NT2/D1 (cell line): Measurements from ENCODE around the gene NXPH4.
A peak's percentile ranks its signal among the peaks of the same experiment; 100 is the strongest.

Source experiments
- DNase-seq: peaks from one replicate; pipeline ENCODE4 v3.0.0-alpha.2; 2011; ENCODE audit warnings: low read depth, low spot score
- H3K27me3 ChIP-seq: 2 replicates; pipeline ENCODE4 v1.6.0; 2011; ENCODE audit warnings: mild to moderate bottlenecking; ENCODE audit not compliant: insufficient read length, insufficient read depth
- H3K36me3 ChIP-seq: 2 replicates; pipeline ENCODE4 v1.6.1; 2011; ENCODE audit warnings: mild to moderate bottlenecking, low read length, mixed read lengths; ENCODE audit not compliant: insufficient read depth, insufficient read length
- H3K4me1 ChIP-seq: 2 replicates; pipeline ENCODE4 v1.5.1; 2011; ENCODE audit not compliant: insufficient read depth, insufficient read length
- H3K4me3 ChIP-seq: 2 replicates; pipeline ENCODE4 v1.5.1; 2011; ENCODE audit warnings: low read depth; ENCODE audit not compliant: insufficient read length
- H3K9ac ChIP-seq: 2 replicates; pipeline ENCODE4 v1.6.0; 2011; ENCODE audit warnings: low read depth; ENCODE audit not compliant: insufficient read length
- H3K9me3 ChIP-seq: 2 replicates; pipeline ENCODE4 v1.5.1; 2011; ENCODE audit warnings: mild to moderate bottlenecking, low read length; ENCODE audit not compliant: insufficient read depth
- SUZ12 ChIP-seq: IDR thresholded peaks from 2 replicates; pipeline ENCODE4 v1.6.1; 2011; ENCODE audit not compliant: insufficient read length, insufficient read depth; ENCODE audit errors: extremely low read depth
- YY1 ChIP-seq: IDR thresholded peaks from 2 replicates; pipeline ENCODE4 v1.6.1; 2011; ENCODE audit not compliant: insufficient read length, insufficient read depth
- ZNF274 ChIP-seq: IDR thresholded peaks from 2 replicates; pipeline ENCODE4 v1.6.1; 2011; ENCODE audit warnings: mild to moderate bottlenecking, low read depth, low read length

Gene NXPH4

DNA sequence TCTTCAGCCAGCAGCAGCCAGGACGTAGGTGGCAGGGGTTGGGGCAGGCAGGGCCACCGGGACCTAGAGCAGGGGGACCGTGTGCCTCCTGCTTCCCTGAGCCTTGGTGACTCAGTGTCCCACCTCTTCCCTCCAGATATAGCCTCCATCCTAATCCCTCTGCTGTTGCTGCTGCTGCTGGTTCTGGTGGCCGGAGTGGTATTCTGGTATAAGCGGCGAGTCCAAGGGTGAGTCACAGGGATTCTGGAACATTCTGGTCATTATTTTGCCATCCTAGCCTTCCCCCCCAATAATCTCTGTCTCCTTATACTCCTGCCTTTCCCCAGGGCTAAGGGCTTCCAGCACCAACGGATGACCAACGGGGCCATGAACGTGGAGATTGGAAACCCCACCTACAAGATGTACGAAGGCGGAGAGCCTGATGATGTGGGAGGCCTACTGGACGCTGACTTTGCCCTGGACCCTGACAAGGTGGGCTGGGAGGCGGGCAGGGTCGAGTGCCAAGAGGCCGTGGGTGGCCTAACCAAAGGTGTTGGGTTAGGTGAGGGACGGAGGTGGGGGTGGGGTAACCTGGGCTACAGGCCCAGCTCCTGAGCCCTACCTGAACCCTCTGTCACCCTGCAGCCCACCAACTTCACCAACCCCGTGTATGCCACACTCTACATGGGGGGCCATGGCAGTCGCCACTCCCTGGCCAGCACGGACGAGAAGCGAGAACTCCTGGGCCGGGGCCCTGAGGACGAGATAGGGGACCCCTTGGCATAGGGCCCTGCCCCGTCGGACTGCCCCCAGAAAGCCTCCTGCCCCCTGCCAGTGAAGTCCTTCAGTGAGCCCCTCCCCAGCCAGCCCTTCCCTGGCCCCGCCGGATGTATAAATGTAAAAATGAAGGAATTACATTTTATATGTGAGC is 4.5 kb upstream of the NXPH4 start:
- no peaks in the 10 kb centered on the region for H3K9me3 ChIP-seq
- H3K4me1 ChIP-seq: peaks cover 26% of the 10 kb centered on the region
- peaks cover 63% of the 10 kb centered on the region for H3K36me3 ChIP-seq
- no peak overlapping the region for H3K4me3 ChIP-seq
- no peak overlapping the region for H3K9ac ChIP-seq
- no peak for DNase-seq
- peaks cover 28% of the 10 kb centered on the region for H3K27me3 ChIP-seq
- TF ChIP-seq ZNF274 (no peak), YY1 (no peak), SUZ12 (no peak)

- peaks cover 32% of the 10 kb centered on the region for H3K4me1 ChIP-seq
- H3K4me3 ChIP-seq: no peak overlapping the region
- no peak overlapping the region for H3K9ac ChIP-seq
- H3K27me3 ChIP-seq: peaks cover 35% of the 10 kb centered on the region
- TF ChIP-seq YY1 (no peak), SUZ12 (no peak), ZNF274 (no peak)
- H3K36me3 ChIP-seq: peaks cover 59% of the 10 kb centered on the region
- no peaks in the 10 kb centered on the region for H3K9me3 ChIP-seq
- no peak for DNase-seq
Observed at GRCh38 chr12:57212701-57213057, 3.9 kb upstream of the NXPH4 start.

- DNase-seq: no peak
- peaks cover 40% of the 10 kb centered on the region for H3K27me3 ChIP-seq
- no peak overlapping the region for H3K9ac ChIP-seq
- H3K9me3 ChIP-seq: no peaks in the 10 kb centered on the region
- H3K36me3 ChIP-seq: peaks cover 55% of the 10 kb centered on the region
- peaks cover 34% of the 10 kb centered on the region for H3K4me1 ChIP-seq
- TF ChIP-seq ZNF274 (no peak), YY1 (no peak), SUZ12 (no peak)
- H3K4me3 ChIP-seq: no peak overlapping the region
Observed at GRCh38 chr12:57213058-57213715, 3.4 kb upstream of the NXPH4 start.

DNA sequence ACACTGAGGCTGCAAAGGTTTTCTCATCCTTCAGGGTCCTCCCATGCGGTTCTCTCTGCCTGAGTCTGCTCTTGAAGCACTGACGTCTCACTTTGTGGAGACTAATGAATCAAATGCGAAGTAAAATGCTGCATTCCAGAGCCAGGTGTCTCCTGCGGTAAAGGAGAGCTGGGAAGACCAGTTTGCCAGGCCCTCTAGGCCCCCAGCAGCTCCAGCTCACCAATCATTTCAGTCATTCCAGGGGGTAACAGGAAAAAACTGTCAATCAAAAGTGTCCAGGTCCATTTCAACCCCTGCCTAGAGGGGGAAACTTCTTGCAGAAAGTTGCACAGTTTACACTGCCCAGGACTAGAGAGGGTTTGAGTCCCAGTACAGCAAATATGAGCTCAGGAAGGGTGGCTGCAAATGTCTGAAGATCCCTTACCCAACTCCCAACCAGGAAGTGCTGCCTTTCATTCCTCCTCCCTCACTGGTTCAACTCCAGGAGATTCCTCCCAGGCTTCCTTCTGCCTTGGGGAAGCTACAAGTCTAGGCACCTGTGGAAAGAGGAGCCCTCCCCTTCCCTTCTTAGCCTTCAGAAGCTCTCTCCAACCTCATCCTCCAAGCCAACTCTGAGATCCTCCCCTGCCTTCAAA is 2.7 kb upstream of the NXPH4 start:
- Histone ChIP-seq H3K4me1 (peaks cover 34% of the 10 kb centered on the region), H3K9ac (peak overlapping the region; percentile 6), H3K36me3 (peaks cover 48% of the 10 kb centered on the region), H3K27me3 (peaks cover 47% of the 10 kb centered on the region), H3K4me3 (no peak overlapping the region), H3K9me3 (no peaks in the 10 kb centered on the region)
- no peak for DNase-seq
- TF ChIP-seq YY1: no peak
- no peak for TF ChIP-seq SUZ12
- no peak for TF ChIP-seq ZNF274

DNA sequence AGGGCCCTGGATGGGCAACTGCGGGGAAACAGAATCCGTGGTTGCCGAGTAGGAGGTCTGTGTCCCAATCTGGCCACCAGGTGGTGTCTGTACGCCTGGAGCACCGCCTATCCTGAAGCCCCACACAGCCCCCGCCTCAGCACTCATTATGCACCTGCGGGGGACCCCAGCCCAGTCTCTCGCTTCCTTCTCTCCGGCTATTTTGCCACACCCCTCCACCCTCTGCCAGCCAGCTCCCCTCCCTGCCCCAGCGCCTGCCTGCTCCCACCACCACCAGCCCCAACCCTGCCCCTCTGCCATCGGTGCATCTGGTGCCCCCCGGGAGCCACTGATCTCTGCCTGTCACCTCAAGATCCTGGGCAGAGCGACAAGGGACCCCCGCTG is 2.2 kb upstream of the NXPH4 start:
- H3K4me1 ChIP-seq: peaks cover 36% of the 10 kb centered on the region
- TF ChIP-seq ZNF274 (no peak), YY1 (no peak), SUZ12 (no peak)

GRCh38 chr12:57215065-57215464 is 1.5 kb upstream of the NXPH4 start:
- no peaks in the 10 kb centered on the region for H3K9me3 ChIP-seq
- peaks cover 42% of the 10 kb centered on the region for H3K4me1 ChIP-seq
- peaks cover 59% of the 10 kb centered on the region for H3K27me3 ChIP-seq
- H3K9ac ChIP-seq: no peak overlapping the region
- H3K36me3 ChIP-seq: peaks cover 36% of the 10 kb centered on the region
- H3K4me3 ChIP-seq: no peak overlapping the region
- no peak for DNase-seq
- TF ChIP-seq SUZ12 (no peak), YY1 (no peak), ZNF274 (no peak)

More for the DNA sequence above, 2.2 kb upstream of the NXPH4 start:
- Histone ChIP-seq H3K4me3 (no peak overlapping the region), H3K27me3 (peaks cover 52% of the 10 kb centered on the region), H3K9me3 (no peaks in the 10 kb centered on the region), H3K36me3 (peaks cover 42% of the 10 kb centered on the region), H3K9ac (peak overlapping the region; percentile 6)
- DNase-seq: peak; percentile 65

DNA sequence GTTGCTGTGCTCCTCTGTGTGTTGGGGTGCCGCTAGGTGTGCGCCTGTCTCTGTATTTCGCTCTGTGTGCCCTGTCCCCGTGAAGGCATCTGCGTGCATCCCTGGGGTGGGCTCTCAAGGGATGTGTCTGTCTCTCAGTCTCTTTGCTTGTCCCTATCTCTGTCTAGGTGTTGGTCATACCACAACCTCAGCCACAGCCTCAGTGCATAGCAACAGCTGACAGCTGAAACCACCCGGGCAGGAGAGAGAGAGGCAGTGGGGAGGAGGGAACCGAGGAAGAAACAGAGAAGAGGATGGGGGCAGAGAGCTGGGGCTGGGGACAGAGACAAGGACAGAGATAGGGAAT is 953 bp upstream of the NXPH4 start:
- Histone ChIP-seq H3K9me3 (no peaks in the 10 kb centered on the region), H3K9ac (no peak overlapping the region), H3K27me3 (peaks cover 64% of the 10 kb centered on the region), H3K4me1 (peaks cover 44% of the 10 kb centered on the region), H3K4me3 (no peak overlapping the region), H3K36me3 (peaks cover 31% of the 10 kb centered on the region)
- TF ChIP-seq ZNF274 (no peak), YY1 (no peak), SUZ12 (no peak)
- no peak for DNase-seq
